ENCODE results near the gene MRGPRE. TPM values are rescaled to one million over a fixed set of nuclear protein-coding genes. Genes with fewer than 3 reads are reported as not detected.

MRGPRE gene
- total RNA-seq, 1 donor from 2014 or later: not detected

GRCh38 chr11:3180869-3181268 is 51.3 kb downstream of the MRGPRE start:
- Histone ChIP-seq H3K27ac (no peak overlapping the region), H3K9me3 (no peaks in the 10 kb centered on the region), H3K4me3 (no peak overlapping the region), H3K36me3 (no peaks in the 10 kb centered on the region), H3K27me3 (no peaks in the 10 kb centered on the region), H3K4me1 (no peaks in the 10 kb centered on the region)
- TF ChIP-seq CTCF (IDR thresholded peaks at IDR 0.05): no peak
- ATAC-seq (no peak), DNase-seq (peak; percentile 40)
- intact Hi-C loops (cut with DNase I): no loop called here

- no peaks in the 10 kb centered on the region for H3K36me3 ChIP-seq
- DNase-seq (no peak), ATAC-seq (no peak)
- no peak overlapping the region for H3K4me3 ChIP-seq
- no peaks in the 10 kb centered on the region for H3K4me1 ChIP-seq
- no peak overlapping the region for H3K27ac ChIP-seq
- H3K9me3 ChIP-seq: no peaks in the 10 kb centered on the region
- TF ChIP-seq CTCF (IDR thresholded peaks at IDR 0.05): no peak
- H3K27me3 ChIP-seq: no peaks in the 10 kb centered on the region
- intact Hi-C loops (cut with DNase I): no loop called here
Measured at GRCh38 chr11:3178349-3178748, 53.9 kb downstream of the MRGPRE start.

- intact Hi-C loops (cut with DNase I): no loop called here
- TF ChIP-seq CTCF (IDR thresholded peaks at IDR 0.05): no peak
Measured at GRCh38 chr11:3177931-3178330, 54.3 kb downstream of the MRGPRE start.

More at GRCh38 chr11:3177931-3178330, 54.3 kb downstream of the MRGPRE start:
- Histone ChIP-seq H3K27me3 (no peaks in the 10 kb centered on the region), H3K27ac (no peak overlapping the region), H3K9me3 (no peaks in the 10 kb centered on the region), H3K36me3 (no peaks in the 10 kb centered on the region), H3K4me1 (no peaks in the 10 kb centered on the region), H3K4me3 (no peak overlapping the region)
- DNase-seq (no peak), ATAC-seq (peak; percentile 37)

Other genes with a start within 250 kb of the MRGPRE start
- 92.7 TPM for gene NAP1L4, start 240.1 kb downstream of the MRGPRE start, total RNA-seq
- gene CARS1, start 175.0 kb downstream of the MRGPRE start, total RNA-seq: 34.6 TPM
- gene OSBPL5, start 67.1 kb downstream of the MRGPRE start, total RNA-seq: 52.6 TPM
- gene MRGPRG, start 13.6 kb downstream of the MRGPRE start, total RNA-seq: not detected
- gene ZNF195, start 146.7 kb upstream of the MRGPRE start, total RNA-seq: 20.0 TPM